ENCODE results near the gene CDKAL1. TPM values are rescaled to one million over a fixed set of nuclear protein-coding genes. Genes with fewer than 3 reads are reported as not detected.
A peak's percentile ranks its signal among the peaks of the same experiment; 100 is the strongest.

Gene CDKAL1
- total and polyA plus RNA-seq, 2 of the 13 experiments (the other 11 are each of a cell fraction or from before 2014, with no cell fraction given): 9.5 to 27.7 TPM

DNA sequence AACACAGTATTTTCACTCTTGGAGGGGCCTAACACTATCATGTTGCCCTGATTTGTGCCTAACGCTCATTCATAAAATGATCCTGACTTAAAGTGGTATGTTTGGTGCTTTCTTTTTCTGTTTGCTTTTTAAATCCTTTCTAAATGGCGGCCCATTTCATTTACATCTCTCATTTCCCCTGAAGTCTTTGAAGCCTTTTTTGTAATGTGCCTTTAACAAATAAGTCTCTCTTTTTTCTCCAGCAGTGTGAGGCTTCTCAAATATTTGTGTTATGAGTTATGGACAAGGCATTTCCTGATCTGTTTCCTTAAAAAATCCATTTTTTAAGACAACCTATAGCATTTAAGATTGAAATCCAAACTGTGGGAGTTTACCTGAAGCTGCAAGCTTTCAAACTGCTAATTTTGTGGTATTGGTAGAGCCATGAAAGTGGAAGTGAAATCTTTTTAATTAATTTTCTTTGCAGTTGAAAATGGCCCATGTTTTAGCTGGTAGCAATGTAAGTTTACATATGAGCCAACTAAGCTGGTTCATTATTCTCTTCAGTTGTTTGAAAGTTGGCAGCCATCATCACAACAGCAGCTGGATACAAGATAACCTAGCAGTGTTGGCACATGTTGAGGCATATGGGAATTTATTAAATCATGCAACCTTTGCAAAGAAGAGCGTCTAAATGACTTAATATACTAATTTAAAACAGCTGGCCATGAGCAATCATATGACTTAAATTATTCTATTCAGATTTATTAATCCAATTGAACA is 469.7 kb downstream of the CDKAL1 start (continued):
- TF ChIP-seq GTF2F1 (IDR thresholded peaks at IDR 0.05; ENCODE audit: low read length): no peak

DNA sequence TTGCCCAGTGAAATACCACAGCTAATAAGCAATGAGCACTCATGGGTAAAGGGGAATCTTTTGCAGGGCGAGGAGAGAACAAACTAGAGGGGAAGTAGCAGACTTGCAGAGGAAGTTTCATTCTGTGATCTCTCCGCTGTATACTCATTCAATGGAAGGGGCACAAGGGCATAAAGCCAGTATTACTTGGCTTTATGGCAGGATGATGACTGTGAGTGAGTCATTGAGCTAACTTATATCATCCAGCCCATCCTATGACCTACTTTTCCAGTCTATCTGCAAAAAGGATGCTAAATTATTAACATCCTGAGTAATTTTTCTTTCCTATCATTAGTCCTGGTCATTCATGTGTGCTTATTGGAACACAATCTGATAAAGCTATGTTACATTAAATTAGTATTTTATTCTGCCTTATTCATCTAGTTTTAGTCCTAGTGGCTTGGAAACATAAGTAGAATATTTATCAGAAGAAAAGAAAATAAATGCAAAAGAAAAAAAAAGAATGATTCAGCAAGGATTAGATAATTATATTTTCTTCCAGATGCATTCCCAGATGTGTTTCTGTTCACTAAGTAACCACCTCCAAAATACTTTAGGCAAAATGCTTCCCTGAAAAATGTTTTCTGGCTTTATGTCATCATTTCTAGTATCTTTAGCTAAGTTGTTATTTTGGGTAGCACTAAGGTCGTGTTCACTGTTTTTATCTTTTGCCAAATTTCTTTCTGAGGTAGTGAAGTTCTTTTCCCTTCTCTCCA is 471.7 kb downstream of the CDKAL1 start:
- DNase-seq (ENCODE audit: low spot score) (peak; percentile 64), FAIRE-seq (no peak), ATAC-seq (no peak)
- no peak overlapping the region for H3K27ac ChIP-seq (ENCODE audit: extremely low read length, insufficient read depth, low read length)
- H3K9me3 ChIP-seq (ENCODE audit: low read length): no peaks in the 10 kb centered on the region
- H3K36me3 ChIP-seq (replicated peaks in 1 of 2; ENCODE audit: control insufficient read depth in 1 of 2, insufficient read depth in 2 of 2, low read length in 2 of 2): no peaks in the 10 kb centered on the region; a peak in 1 of 5 replicates
- CTCF ChIA-PET (ENCODE audit: low intra/inter-chr PET ratio, low total read pairs): no interaction called here
- H3K27me3 ChIP-seq (ENCODE audit: control insufficient read depth in 1 of 2, insufficient read depth in 2 of 2, low read length in 2 of 2): no peaks in the 10 kb centered on the region
- no peaks in the 10 kb centered on the region for H4K20me1 ChIP-seq (ENCODE audit: insufficient read depth, low read length)
- in situ Hi-C loops (cut with HindIII; ENCODE audit: extremely low pct_ligation_motif_present, low pct_unique_long_range_greater_than_20kb): no loop called here
- H3K4me1 ChIP-seq (ENCODE audit: insufficient read depth, low read length): peaks cover 50% of the 10 kb centered on the region
- H3K79me2 ChIP-seq (ENCODE audit: insufficient read depth, low read length): no peaks in the 10 kb centered on the region
- intact Hi-C loops (cut with micrococcal nuclease; ENCODE audit: unreplicated experiment): no loop called here
- no peak overlapping the region for H3K4me3 ChIP-seq (replicated peaks in 1 of 3; ENCODE audit: insufficient read depth in 1 of 3, low read depth in 2 of 3, low read length in 3 of 3)
- no peak overlapping the region for H3K4me2 ChIP-seq (ENCODE audit: low read depth, low read length)
- WGBS (ENCODE audit: low lambda C conversion rate): 94% methylated on average over 3 of the region's 3 CpGs
- POLR2A ChIA-PET: interaction anchor here (1.2 kb wide), 1 partner anchor 16 kb away, joined by 4 read pairs; no protein-coding TSS in a partner anchor
- H3K9ac ChIP-seq (ENCODE audit: insufficient read depth, low read depth, low read length): no peak overlapping the region
- no TSS peak for BruUV-seq (replicated peaks)
- no peak overlapping the region for H2AFZ ChIP-seq (ENCODE audit: low read length)
- no peak for TF ChIP-seq SMARCE1 (IDR thresholded peaks at IDR 0.05; ENCODE audit: borderline replicate concordance)
- TF ChIP-seq, protein P1, sequence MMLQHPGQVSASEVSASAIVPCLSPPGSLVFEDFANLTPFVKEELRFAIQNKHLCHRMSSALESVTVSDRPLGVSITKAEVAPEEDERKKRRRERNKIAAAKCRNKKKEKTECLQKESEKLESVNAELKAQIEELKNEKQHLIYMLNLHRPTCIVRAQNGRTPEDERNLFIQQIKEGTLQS (CRISPR knock-in tag; IDR thresholded peaks at IDR 0.05): no peak
- no peak for TF ChIP-seq ZFP36 (IDR thresholded peaks at IDR 0.05; ENCODE audit: borderline replicate concordance, low read depth, low read length, partially characterized antibody)
- no peak for TF ChIP-seq ZNF709 (CRISPR knock-in tag; IDR thresholded peaks at IDR 0.05)
- TF ChIP-seq, protein P2, sequence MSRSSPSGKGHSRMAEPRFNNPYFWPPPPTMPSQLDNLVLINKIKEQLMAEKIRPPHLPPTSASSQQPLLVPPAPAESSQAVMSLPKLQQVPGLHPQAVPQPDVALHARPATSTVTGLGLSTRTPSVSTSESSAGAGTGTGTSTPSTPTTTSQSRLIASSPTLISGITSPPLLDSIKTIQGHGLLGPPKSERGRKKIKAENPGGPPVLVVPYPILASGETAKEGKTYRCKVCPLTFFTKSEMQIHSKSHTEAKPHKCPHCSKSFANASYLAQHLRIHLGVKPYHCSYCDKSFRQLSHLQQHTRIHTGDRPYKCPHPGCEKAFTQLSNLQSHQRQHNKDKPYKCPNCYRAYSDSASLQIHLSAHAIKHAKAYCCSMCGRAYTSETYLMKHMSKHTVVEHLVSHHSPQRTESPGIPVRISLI (CRISPR knock-in tag; IDR thresholded peaks at IDR 0.05; ENCODE audit: borderline replicate concordance): no peak
- TF ChIP-seq, protein P3, sequence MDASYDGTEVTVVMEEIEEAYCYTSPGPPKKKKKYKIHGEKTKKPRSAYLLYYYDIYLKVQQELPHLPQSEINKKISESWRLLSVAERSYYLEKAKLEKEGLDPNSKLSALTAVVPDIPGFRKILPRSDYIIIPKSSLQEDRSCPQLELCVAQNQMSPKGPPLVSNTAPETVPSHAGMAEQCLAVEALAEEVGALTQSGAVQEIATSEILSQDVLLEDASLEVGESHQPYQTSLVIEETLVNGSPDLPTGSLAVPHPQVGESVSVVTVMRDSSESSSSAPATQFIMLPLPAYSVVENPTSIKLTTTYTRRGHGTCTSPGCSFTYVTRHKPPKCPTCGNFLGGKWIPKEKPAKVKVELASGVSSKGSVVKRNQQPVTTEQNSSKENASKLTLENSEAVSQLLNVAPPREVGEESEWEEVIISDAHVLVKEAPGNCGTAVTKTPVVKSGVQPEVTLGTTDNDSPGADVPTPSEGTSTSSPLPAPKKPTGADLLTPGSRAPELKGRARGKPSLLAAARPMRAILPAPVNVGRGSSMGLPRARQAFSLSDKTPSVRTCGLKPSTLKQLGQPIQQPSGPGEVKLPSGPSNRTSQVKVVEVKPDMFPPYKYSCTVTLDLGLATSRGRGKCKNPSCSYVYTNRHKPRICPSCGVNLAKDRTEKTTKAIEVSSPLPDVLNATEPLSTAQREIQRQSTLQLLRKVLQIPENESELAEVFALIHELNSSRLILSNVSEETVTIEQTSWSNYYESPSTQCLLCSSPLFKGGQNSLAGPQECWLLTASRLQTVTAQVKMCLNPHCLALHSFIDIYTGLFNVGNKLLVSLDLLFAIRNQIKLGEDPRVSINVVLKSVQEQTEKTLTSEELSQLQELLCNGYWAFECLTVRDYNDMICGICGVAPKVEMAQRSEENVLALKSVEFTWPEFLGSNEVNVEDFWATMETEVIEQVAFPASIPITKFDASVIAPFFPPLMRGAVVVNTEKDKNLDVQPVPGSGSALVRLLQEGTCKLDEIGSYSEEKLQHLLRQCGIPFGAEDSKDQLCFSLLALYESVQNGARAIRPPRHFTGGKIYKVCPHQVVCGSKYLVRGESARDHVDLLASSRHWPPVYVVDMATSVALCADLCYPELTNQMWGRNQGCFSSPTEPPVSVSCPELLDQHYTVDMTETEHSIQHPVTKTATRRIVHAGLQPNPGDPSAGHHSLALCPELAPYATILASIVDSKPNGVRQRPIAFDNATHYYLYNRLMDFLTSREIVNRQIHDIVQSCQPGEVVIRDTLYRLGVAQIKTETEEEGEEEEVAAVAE (CRISPR knock-in tag; IDR thresholded peaks at IDR 0.05; ENCODE audit: borderline replicate concordance): no peak
- no peak for TF ChIP-seq EZH2 (conservative IDR thresholded peaks at IDR 0.05; ENCODE audit: low read depth, low read length)
- TF ChIP-seq FOSL2 (CRISPR knock-in tag; IDR thresholded peaks at IDR 0.05): peak; percentile 82
- TF ChIP-seq POGZ (CRISPR knock-in tag; IDR thresholded peaks at IDR 0.05): 0 out of 2 replicates have a peak, but pooled peaks have one; percentile 17
- TF ChIP-seq HNRNPL (IDR thresholded peaks at IDR 0.05; ENCODE audit: low read depth, low read length): no peak
- TF ChIP-seq ZNF335 (CRISPR knock-in tag; IDR thresholded peaks at IDR 0.05): no peak
- TF ChIP-seq, protein P4, sequence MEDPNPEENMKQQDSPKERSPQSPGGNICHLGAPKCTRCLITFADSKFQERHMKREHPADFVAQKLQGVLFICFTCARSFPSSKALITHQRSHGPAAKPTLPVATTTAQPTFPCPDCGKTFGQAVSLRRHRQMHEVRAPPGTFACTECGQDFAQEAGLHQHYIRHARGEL (CRISPR knock-in tag; IDR thresholded peaks at IDR 0.05): no peak
- TF ChIP-seq ATF1 (CRISPR knock-in tag; IDR thresholded peaks at IDR 0.05): no peak
- peak; percentile 24; the same call in 1 of the 2 replicates for TF ChIP-seq RARA (CRISPR knock-in tag; IDR thresholded peaks at IDR 0.05)
